ENCODE measurements around the gene TMEM51.

The TMEM51 gene

GRCh38 chr1:15110128-15110866, 43.2 kb upstream of the TMEM51 start:
- H3K27ac ChIP-seq, result no peak overlapping the region
- CTCF ChIA-PET, result interaction anchor here (0.7 kb wide), 1 partner anchor 198 kb away, joined by 3 read pairs; no protein-coding TSS in a partner anchor
- POLR2A ChIA-PET (ENCODE audit: low non-redundant PET), result no interaction called here
- TF ChIP-seq CTCF (conservative IDR thresholded peaks at IDR 0.05; ENCODE audit: low read depth), result no peak
- no peak for DNase-seq (ENCODE audit: low spot score)

- CTCF ChIA-PET, result interaction anchor here (0.7 kb wide), 1 partner anchor 198 kb away, joined by 3 read pairs; no protein-coding TSS in a partner anchor
- no peak overlapping the region for H3K27ac ChIP-seq
- no peak for TF ChIP-seq CTCF (conservative IDR thresholded peaks at IDR 0.05; ENCODE audit: low read depth)
- POLR2A ChIA-PET (ENCODE audit: low non-redundant PET), result no interaction called here
- DNase-seq (ENCODE audit: low spot score), result no peak
Measured at GRCh38 chr1:15110867-15111230, 42.7 kb upstream of the TMEM51 start.

- DNase-seq (ENCODE audit: low spot score), result no peak
- CTCF ChIA-PET, result interaction anchor here (0.6 to 0.7 kb wide), 2 partner anchors 43 to 897 kb away, joined by 3 read pairs; no protein-coding TSS in a partner anchor
- TF ChIP-seq CTCF (conservative IDR thresholded peaks at IDR 0.05; ENCODE audit: low read depth), result no peak
- no peak overlapping the region for H3K27ac ChIP-seq
- POLR2A ChIA-PET (ENCODE audit: low non-redundant PET), result no interaction called here
Measured at GRCh38 chr1:15113146-15113545, 40.4 kb upstream of the TMEM51 start.

- TF ChIP-seq CTCF (conservative IDR thresholded peaks at IDR 0.05; ENCODE audit: low read depth), result no peak
- H3K27ac ChIP-seq, result no peak overlapping the region
- POLR2A ChIA-PET (ENCODE audit: low non-redundant PET), result no interaction called here
- CTCF ChIA-PET, result no interaction called here
- no peak for DNase-seq (ENCODE audit: low spot score)
Measured at GRCh38 chr1:15114884-15115283, 38.7 kb upstream of the TMEM51 start.

GRCh38 chr1:15115542-15116330, 37.8 kb upstream of the TMEM51 start:
- H3K27ac ChIP-seq, result no peak overlapping the region
- ChIA-PET CTCF (no interaction called here), POLR2A (ENCODE audit: low non-redundant PET) (no interaction called here)
- TF ChIP-seq CTCF (conservative IDR thresholded peaks at IDR 0.05; ENCODE audit: low read depth), result no peak
- DNase-seq (ENCODE audit: low spot score), result no peak

GRCh38 chr1:15116966-15117365, 36.6 kb upstream of the TMEM51 start:
- no peak for DNase-seq (ENCODE audit: low spot score)
- no peak overlapping the region for H3K27ac ChIP-seq
- CTCF ChIA-PET, result no interaction called here
- POLR2A ChIA-PET (ENCODE audit: low non-redundant PET), result no interaction called here
- TF ChIP-seq CTCF (conservative IDR thresholded peaks at IDR 0.05; ENCODE audit: low read depth), result no peak

All from RWPE1 (cell line).